Middle frontal gyrus (tissue), 1 donor: ENCODE results near the gene SYNE2.
"Not testable (repeated sequence)": the region's sequence is repeated elsewhere in the genome, so short reads cannot be mapped to it uniquely, and the experiment has no call there.

Source experiments
- DNase-seq: peaks from one replicate; pipeline ENCODE4 v3.0.0-alpha.2; 2015; ENCODE audit warnings: low spot score; ENCODE audit errors: extremely low spot score

SYNE2 gene

DNA sequence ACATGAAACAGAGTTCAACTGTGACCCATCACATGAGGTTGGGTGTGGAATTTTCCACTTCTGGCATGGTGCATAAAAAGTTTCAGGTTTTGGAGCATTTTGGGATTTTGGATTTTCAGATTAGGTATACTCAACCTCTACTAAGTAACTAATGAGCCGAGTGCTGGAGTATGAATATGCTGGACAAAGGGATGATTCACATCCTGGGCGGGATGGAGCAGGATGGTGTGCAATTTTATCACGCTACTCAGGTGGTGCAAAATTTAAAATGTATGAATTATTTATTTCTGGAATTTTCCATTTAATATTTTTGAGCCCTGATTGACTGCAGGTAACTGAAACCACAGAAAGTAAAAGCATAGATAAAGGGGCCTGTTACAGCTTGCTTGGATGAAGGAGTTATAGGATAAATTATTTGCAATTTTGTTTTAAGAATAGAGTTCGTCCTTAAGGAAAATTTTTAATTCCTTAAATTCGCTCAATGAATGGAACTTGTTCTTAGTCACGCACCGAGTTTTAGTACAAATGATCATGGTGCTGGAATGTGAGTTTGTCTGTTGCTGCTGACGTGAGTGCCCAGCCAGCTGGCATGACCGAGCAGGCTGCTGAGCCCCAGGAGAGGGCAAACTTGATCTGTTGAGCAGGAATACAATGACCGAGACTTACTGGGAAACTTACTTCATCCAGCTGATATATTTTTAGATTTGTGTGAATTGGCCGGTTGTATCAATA, 265.0 kb downstream of the SYNE2 start:
- DNase-seq, result no peak

DNA sequence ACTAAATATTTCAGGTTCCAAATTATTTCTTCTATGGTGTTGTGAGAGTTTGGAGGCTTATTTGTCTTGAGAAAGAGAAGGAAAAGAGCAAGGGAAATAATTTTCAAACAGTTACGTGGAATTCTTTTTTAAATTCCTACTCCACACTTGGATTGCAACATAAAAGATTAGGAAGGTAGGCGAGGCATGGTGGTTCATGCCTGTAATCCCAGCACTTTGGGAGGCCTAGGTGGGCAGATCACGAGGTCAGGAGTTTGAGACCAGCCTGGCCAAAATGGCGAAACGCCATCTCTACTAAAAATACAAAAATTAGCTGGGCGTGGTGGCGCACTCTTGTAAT, 265.6 kb downstream of the SYNE2 start:
- DNase-seq, result not testable (repeated sequence)

DNA sequence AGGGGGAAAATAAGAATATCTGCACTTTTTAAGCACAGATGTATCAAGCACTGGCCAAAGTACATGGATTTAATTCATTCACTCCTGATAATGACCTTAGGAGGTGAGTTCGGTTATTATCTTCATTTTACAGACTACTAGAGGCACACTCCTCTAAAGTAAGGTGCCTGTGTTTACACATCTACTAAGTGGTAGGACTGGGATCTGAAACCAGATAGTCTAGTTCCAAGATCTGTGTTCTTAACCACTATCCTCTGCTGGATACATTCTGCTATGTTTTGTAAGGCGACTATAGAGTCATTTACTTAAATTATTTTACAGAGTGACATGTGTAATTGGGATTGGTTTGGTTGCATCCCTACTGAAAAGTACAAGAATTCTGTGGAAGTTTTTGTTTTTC, 266.1 kb downstream of the SYNE2 start:
- no peak for DNase-seq

DNA sequence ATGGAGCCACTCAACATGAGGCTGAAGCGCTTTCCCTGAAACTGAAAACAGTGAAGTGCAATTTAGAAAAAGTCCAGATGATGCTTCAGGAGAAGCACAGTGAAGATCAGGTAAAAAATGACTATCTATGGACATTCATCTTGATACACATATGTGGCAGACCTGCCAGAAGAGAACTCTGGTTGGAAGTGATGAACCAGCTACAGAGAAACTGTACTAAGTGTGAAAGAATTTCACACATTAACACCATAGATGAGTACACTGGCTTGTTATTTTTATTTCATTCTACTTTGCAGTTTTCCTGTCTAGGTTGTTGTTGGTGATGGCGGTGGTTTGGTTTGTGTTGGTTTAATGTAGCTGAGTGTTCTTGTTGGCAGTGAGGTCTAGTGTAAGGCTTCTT, 266.7 kb downstream of the SYNE2 start:
- no peak for DNase-seq

DNA sequence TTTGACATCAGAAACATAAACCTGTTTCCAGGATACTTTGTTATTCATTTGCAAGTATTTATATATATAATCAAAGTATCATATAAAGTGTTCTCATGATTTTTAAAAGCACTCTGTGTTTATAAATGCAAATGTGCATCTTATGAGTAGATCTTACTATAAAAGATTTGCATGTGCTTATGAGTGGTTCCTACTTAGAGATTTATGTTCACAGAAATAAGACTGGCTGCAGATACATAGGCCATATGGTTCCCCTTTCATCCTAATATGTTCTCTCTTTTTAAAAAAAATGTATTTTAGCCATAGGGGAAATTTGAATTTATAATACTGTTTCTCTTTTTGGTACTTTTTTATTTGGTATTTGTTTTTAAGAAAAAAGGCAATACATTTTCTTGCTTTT, 267.2 kb downstream of the SYNE2 start:
- no peak for DNase-seq

DNA sequence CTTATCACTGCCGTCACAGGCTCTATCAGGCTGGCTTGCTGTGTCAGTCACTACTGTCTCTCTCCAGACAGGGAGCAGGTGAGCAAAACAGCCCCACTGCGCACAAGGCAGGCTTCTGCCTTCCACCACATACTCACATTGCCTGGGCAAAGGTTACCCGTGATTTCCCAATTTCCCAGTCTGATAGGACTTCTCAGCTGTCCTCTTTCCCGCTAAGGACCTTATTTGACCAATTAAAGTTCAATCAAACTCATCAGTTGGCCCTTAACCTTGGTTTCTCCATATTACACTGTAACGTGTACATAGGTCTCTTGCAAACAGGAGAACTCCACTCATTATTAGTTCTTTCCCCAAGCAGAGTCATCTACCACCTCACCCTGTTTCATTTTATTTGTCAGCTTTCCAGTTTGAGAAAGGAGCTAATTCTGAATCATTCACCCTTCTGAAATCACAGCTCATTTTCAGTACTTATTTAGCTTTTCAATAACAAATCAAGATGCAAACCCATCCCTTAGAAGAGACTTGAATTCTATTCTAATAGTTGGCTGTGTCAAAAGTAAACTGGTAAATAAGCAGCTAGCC, 270.5 kb downstream of the SYNE2 start:
- no peak for DNase-seq

DNA sequence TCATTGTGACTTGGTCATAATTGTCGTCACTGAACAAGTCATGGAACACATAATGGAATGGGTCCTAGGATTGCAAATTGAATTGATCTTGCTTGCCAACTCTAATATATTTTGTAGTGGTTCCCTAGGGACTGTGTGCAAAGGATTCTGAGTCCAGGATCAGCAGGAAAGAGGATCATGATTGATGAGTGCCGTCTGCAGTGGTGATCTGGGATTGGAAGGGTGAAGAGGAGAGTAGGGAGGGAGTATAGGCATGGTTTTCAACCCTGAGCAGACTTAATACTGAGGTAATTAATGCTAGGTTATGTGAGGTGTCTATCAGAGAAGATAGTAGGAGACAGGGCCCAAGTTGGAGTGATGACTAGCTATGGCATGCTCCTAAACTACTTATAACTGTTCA, 272.5 kb downstream of the SYNE2 start:
- no peak for DNase-seq

DNA sequence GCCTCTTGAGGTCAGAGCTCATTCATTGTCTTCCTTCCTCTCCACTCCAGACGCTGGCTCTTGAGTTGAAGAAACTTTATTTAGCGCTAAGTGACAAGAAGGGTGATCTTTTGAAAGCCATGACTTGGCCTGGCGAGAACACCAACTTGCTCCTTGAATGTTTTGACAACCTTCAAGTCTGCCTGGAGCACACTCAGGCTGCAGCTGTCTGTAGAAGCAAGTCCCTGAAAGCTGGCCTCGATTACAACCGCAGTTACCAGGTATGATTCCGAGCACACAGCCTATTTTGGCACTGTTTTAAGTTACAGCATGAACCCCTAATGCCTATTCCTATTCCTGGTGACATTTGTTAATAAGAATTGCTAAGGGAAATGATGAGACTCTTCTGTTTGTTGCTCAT, 273.7 kb downstream of the SYNE2 start:
- no peak for DNase-seq

DNA sequence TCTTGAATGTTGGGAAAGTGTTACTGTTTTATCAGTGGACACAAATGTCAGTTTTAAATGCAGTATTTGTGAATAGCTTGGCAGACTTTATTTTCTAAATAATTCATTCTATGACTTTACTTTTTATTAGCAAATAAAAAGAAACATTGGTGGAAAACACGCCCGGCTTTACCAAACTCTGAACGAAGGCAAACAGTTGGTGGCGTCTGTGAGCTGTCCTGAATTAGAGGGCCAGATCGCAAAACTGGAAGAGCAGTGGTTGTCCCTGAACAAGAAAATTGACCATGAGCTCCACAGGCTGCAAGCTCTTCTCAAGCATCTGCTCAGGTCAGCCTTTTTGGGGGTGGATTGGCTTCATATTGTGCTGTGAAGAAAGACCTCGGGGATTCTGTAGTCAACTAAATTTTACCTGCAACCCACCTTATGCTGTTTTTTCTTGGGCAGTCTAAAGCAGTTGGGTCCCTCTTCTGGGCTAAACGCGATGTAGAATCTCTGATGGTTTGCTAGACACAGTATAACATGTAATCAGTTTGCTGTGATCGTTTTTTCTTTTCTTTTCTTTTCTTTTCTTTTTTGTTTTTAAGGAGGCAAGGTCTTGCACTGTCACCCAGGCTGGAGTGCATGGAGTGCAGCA, 285.0 kb downstream of the SYNE2 start:
- no peak for DNase-seq

DNA sequence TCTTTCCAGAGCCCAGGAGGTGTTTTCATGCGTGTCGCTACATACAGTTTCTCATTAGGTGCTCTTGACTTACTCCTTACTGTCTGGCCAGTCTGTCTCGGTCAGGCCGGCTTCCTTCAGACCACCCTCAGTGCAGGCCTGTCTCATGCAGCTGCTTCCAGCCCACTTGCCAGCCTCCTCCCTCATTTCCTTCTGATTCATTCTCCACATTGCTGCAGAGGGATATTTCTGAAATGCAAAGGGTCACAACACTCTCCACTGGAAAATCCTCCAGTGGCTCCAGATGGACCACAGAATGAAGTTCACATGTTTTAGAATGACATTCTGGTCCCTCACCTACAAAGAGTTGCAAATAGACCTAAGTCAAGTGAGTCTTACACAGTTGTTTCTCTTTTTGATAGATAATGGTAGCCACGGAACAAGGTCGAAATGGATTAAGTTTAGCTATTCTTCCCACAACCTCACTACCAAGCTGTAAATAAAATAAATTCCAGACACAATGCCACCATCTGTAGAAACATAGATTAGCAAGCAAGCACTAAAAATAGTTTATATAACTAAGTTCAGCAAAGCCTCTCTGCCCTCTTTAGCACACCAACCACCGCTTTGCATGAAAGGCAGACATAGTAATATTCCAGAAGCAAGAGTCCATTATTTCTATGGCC, 294.5 kb downstream of the SYNE2 start:
- no peak for DNase-seq

DNA sequence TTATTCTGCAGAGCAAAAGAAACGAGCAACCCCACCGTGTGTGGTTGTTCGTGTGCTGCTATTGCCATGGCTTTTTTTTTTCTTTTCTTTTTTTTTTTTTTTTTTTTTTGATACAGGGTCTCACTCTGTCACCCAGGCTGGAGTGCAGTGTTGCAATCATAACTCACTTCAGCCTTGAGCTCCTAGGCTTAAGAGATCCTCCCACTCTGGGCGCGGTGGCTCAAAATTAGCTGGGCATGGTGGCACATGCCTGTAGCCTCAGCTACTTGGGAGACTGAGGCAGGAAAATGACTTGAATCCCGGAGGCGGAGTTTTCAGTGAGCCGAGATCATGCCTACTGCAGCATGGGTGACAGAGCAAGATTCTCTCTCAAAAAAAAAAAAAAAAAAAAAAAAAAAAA, 297.1 kb downstream of the SYNE2 start:
- no peak for DNase-seq

DNA sequence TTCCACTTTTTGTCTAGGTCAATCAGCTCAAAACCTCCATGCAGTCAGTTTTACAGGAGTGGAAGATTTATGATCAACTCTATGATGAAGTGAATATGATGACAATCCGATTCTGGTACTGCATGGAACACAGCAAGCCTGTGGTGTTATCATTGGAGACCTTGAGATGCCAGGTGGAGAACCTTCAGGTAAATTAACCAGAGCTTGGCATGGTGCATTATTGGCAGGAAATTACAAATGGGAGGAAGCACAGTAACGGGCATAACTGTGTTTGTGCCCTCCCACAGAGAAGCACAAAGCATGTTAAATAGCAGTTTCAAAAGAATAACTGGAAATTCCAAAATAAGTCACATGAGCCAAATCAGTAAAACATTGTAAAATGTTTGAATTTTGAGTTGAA, 305.8 kb downstream of the SYNE2 start:
- no peak for DNase-seq

DNA sequence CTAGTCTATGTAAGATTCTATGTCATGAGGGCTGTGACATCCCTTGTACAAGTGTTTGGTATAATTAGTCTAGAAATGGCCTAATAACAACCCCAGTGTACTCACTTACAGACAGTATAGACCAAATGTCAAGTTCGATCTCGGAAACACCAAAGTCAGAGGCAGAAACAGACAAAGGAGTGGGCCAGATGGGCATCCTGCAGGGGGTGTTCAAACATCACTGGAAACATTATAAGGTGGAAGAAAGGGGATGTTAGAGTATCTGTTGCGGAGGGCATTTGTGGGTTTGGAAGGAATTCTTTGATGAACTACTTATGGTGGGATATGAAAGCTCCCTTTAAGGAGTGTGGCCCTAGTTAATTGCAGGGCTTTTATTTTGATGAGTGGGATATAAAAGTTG, 306.8 kb downstream of the SYNE2 start:
- no peak for DNase-seq

DNA sequence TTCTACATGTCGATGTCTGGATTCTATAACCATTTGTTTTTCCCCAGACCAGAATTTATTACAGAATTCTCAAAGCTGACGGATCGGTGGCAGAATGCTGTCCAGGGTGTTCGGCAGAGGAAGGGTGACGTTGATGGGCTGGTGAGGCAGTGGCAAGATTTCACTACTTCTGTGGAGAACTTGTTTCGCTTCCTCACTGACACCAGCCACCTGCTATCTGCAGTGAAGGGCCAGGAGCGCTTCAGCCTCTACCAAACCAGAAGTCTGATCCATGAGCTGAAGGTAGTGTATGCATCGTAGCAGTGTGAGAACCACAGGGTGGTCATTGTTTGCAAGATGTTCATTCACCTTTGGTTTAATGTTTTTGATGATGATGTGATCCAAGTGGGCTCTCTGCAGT, 317.4 kb downstream of the SYNE2 start:
- no peak for DNase-seq

DNA sequence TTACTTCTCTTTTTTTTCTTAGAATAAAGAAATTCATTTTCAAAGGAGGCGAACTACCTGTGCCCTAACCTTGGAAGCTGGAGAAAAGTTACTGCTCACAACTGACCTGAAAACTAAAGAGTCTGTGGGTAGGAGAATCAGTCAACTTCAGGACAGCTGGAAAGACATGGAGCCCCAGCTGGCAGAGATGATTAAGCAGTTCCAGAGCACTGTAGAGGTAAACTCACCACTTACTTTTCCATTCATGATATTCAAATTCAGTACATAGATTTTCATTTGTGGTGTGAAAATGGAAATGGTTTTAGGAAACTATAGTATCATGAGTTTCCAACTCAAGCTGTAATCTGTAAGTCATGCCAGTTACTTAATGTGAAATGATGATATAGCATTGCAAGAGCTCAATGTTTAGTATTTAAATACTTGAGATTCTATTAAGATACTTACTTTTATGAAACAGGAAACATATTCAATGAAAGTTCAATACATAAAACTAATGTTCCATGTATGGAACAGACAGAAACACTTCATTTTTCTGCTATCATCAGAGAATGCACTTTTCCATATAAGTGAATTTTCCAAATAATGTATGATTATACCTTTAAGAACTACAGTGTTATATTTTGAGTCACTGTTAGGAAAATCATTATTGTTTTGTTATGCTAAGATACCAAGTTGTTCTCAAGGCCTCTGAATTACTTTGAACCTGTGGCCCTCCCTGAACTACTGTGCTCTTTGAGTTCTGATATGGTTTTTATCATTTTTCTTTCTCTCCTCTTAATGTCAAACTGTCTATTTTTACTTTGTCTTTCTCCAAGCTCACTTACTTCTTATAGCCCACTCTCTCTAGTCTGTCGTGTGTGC, 322.3 kb downstream of the SYNE2 start:
- no peak for DNase-seq

DNA sequence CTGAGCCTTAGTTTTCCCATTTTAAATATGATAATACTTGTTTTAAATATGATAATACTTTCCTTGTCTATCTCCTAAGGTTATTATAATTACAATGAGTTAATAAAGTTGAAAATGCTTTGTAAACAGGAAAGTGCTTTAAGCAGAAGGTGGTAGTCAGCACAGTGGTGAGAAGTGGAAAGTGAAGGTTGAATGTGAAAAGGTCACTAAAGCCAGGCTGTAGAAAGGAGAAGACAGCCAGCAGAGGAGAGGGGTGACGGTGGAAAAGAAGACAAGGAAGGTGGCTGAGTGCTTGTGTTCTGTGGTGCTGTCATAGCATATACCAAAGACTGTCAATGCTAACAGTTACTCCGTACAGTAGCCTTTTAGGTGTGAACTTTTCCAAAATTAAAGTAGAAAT, 323.5 kb downstream of the SYNE2 start:
- DNase-seq, result no peak

DNA sequence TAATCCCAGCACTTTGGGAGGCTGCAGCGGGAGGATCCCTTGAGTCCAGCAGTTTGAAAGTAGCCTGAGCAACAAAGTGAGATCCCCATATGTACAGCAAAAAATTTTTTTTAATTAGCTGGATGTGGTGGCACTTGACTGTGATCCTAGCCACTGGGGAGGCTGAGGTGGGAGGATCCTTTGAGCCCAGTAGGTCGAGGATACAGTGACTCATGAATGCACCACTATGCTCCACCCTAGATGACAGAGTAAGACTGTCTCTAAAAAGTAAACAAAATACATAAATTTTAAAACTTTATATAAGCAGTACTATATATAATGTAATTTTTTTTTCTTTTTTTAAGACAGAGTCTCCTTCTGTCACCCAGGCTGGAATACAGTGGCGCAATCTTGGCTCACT, 326.0 kb downstream of the SYNE2 start:
- DNase-seq, result no peak

DNA sequence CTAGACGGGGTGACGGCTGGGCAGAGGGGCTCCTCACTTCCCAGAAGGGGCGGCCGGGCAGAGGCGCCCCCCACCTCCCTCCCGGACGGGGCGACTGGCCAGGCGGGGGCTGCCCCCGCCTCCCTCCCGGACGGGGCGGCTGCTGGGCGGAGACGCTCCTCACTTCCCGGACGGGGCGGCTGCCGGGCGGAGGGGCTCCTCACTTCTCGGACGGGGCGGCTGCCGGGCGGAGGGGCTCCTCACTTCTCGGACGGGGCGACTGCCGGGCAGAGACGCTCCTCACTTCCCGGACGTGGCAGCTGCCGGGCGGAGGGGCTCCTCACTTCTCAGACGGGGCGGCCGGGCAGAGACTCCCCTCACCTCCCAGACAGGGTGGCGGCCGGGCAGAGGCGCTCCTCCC, 330.1 kb downstream of the SYNE2 start:
- DNase-seq, result not testable (repeated sequence)

DNA sequence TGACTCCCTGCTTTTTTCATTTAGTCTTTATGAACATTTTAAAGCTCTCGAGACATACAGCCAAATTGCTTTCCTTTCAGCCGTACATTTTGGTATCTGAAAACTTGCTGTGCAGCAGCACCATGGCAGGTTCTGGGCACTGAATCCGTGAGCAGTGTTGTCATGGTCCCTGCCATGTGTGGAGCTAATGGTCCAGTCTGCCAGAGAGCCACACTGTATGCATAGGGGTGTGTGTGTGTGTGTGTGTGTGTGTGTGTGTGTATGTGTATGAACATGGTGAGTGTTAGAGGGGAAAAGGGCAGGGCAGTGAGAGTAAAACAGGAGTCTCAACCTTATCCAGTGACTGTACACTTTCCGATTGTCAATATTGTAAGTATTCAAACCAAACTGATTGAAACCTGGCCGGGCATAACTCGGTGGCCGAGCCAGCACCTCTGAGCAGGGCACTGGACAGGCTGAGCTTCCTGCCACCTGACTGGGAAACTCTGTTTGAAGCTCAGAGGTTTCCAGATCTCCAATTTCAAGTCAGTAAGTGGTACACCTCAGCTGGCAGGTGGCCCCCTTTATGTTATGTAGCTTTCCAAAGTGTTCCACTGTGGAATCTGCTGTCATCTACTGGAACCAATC, 331.4 kb downstream of the SYNE2 start:
- no peak for DNase-seq

DNA sequence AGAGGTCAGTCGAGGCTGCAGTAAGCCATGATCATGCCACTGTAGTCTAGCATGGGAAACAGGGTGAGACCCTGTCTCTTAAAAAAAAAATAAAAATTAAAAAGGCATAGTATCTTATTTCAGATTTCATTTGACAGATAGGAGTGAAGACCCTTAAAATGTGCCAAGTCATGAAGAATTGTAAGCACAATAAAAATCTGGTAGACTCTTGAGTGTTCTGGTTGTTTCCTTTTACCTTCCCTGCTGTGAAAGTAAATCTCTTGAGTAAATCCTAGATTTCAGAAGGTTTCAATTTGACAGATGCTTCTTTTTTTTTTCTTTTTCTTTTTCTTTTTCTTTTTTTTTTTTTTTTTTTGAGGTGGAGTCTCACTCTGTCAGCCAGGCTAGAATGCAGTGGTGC, 332.4 kb downstream of the SYNE2 start:
- no peak for DNase-seq
